ENCODE data around the gene GNS.

The GNS gene

DNA sequence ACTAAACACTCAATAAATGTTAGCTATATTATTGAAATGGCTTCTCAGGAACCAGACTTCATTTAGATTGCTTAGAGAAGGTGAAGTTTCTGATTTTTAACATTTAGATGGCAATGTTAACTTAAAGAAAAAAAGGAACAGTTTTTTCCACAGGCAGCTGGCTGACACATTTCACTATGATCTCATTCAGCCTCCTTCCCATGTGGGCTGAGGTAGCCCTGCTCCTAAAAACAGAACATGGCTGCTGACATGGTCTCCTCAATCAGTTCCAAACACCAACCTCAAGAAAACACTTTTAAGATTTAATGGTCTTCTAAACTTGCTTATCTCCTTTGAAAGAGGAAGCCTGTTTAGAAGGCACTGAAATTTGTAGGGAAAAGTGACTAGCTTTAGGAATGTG, 23.8 kb downstream of the GNS start:
- Mint-ChIP-seq H3K27ac (no peak overlapping the region), H3K27me3 (no peaks in the 10 kb centered on the region), H3K4me3 (no peak overlapping the region), H3K36me3 (ENCODE audit: low read depth) (peaks cover 83% of the 10 kb centered on the region), H3K9me3 (no peaks in the 10 kb centered on the region), H3K4me1 (ENCODE audit: low read depth) (peaks cover 23% of the 10 kb centered on the region)
- no peak for DNase-seq

DNA sequence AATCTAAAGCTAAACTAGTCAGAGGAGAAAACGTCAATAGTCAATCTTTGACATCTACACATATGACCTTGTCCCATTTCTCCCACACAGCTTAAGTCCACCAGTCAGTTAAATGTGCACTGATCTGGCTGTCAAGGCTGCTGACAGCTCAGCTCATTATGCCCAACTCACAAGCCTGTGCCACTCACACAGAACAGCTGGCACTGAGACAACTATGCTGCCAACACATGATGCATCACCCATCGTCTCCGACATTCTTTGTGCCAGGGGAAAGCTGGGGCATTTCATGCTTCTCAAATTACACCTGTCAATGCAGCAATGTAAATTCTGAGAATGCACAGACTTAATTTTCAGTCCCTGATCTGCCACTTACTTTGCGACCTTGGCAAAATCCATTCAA, 25.3 kb downstream of the GNS start:
- no peaks in the 10 kb centered on the region for H3K9me3 Mint-ChIP-seq
- H3K4me1 Mint-ChIP-seq (ENCODE audit: low read depth): peaks cover 27% of the 10 kb centered on the region
- no peak overlapping the region for H3K4me3 Mint-ChIP-seq
- no peaks in the 10 kb centered on the region for H3K27me3 Mint-ChIP-seq
- DNase-seq: no peak
- peaks cover 72% of the 10 kb centered on the region for H3K36me3 Mint-ChIP-seq (ENCODE audit: low read depth)
- H3K27ac Mint-ChIP-seq: no peak overlapping the region

DNA sequence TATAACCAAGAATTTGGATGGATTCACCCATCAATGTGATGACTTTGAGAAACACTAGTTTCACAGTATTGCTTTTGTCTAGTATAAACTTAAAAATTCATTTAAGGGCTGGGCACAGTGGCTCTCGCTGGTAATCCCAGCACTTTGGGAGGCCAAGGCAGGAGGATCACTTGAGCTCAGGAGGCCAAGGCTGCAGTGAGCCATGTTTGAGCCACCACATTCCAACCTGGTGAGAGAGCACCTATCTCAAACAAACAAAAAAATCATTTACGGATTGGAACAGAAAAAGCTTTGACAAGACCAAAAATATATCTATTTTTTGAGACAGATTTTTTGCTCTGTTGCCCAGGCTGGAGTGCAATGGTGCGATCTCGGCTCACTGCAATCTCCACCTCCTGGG, 27.5 kb downstream of the GNS start:
- no peak for DNase-seq
- Mint-ChIP-seq H3K27me3 (no peaks in the 10 kb centered on the region), H3K27ac (no peak overlapping the region), H3K4me3 (no peak overlapping the region), H3K4me1 (ENCODE audit: low read depth) (peaks cover 15% of the 10 kb centered on the region), H3K36me3 (ENCODE audit: low read depth) (peaks cover 67% of the 10 kb centered on the region), H3K9me3 (no peaks in the 10 kb centered on the region)

DNA sequence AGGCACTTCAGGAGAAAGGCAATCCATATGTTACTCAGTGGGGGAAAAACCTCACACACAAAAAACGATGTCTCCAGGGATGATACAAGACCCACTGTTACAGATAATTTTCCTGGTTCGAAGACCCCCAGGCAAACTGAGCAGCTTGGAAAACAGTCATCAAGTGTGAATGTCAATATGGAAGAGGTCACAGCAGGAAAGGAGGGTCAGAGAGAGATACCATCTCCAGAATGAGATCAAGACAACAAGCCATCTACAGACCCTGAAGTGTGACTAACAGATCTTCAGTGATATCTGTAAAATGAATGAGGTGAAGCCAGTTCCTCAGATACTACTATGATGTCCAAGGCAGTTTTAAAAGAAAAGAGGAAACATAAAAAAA, 28.6 kb downstream of the GNS start:
- Mint-ChIP-seq H3K4me3 (no peak overlapping the region), H3K36me3 (ENCODE audit: low read depth) (peaks cover 58% of the 10 kb centered on the region), H3K9me3 (no peaks in the 10 kb centered on the region), H3K27me3 (no peaks in the 10 kb centered on the region), H3K27ac (peak overlapping the region; percentile 73), H3K4me1 (ENCODE audit: low read depth) (peaks cover 15% of the 10 kb centered on the region)
- no peak for DNase-seq

DNA sequence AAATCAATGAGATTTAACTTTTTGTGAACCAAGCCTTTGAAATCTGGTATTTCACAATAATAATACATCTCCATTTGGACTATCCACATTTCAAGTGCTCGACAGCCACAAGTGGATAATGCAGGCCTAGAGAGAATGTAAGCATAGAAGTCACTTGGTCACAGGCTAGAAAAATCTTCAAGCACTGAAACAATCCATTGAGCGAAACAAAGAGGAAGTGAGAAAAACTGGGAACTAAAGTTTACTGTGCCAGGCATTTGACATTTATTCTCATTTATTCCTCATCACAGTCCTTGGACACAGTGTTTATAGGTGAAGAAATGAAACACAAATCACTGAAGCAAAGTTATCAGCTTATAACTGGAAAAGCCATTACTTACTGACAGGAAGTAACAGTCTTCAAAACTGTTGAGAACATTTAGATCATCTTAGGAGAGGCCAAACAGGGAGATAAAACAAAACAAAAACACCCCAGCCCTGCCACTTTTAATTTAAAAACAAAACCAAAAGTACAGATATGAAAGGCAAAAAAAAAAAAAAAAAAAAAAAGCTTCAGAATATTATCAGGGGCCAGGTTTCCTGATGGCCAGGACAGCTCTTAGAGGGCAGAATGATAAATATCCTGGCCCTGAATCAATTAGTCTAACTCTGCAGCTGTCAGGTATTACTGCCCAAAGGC, 29.2 kb downstream of the GNS start:
- Mint-ChIP-seq H3K36me3 (ENCODE audit: low read depth) (peaks cover 57% of the 10 kb centered on the region), H3K4me1 (ENCODE audit: low read depth) (peaks cover 15% of the 10 kb centered on the region), H3K9me3 (no peaks in the 10 kb centered on the region), H3K4me3 (no peak overlapping the region), H3K27ac (peak overlapping the region; percentile 73), H3K27me3 (no peaks in the 10 kb centered on the region)
- DNase-seq: no peak

DNA sequence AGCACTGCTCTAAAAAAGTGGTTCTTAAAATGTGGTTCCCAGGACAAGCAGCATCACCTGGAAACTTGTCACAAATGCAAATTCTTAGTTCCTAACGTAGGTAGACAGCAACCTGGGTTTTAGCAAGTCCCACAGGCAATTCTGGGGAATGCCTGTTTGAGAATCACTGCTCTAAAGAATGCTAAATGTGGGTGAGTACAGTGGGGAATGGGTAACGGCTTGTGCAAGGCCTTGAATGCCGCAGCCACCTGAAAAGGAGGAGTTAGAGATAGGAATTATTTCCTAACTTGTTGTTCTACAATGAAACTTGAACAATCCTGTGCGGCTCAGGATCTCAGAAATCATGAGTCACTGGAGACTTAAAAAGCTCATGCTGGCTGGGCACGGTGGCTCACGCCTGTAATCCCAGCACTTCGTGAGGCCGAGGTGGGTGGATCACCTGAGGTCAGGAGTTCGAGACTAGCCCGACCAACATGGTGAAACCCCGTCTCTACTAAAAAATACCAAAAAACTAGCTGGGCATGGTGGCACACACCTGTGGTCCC, 34.9 kb downstream of the GNS start:
- Mint-ChIP-seq H3K9me3 (no peaks in the 10 kb centered on the region), H3K4me3 (no peak overlapping the region), H3K4me1 (ENCODE audit: low read depth) (peaks cover 8% of the 10 kb centered on the region), H3K27ac (no peak overlapping the region), H3K27me3 (no peaks in the 10 kb centered on the region), H3K36me3 (ENCODE audit: low read depth) (peaks cover 68% of the 10 kb centered on the region)
- DNase-seq: no peak

DNA sequence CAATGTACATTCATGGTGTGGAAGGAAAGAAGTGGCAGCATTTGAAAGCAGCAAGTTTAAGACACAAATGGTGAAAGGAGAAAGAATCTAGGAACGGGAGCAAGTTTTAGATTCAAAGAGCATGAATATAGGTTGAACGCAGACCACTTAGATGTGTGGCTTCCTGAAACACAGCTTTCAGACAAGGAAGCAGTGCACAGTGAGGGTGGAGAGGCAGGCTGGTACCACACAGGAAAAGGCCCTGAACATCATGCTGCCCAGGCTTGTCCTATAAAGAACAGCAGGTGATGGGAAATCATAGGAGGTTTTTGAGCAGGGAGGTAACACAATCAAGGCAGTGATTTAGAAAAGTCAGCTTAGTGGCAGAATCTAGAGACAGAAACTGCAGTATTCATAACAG, 35.6 kb downstream of the GNS start:
- peak overlapping the region; percentile 3 for H3K27ac Mint-ChIP-seq
- H3K9me3 Mint-ChIP-seq: no peaks in the 10 kb centered on the region
- H3K27me3 Mint-ChIP-seq: no peaks in the 10 kb centered on the region
- H3K36me3 Mint-ChIP-seq (ENCODE audit: low read depth): peaks cover 67% of the 10 kb centered on the region
- peaks cover 8% of the 10 kb centered on the region for H3K4me1 Mint-ChIP-seq (ENCODE audit: low read depth)
- DNase-seq: no peak
- H3K4me3 Mint-ChIP-seq: no peak overlapping the region

DNA sequence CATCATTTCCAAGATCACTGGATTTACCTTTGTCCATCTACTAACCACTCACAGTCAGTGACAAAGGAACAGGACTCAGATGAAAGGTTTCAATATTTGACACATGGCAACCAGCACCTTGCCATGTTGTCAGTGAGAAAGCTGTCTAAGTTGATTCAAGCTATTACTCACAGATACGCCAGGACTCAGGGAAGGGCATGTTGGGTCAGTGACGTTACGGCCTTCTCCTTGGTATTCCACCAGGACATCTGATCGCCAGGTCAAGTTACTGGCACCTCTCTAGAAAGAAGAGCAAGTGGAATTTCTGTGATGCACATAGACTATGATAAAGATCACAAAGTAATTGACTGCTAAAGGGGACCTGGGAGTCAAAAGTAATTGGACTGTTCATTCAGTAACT, 36.4 kb downstream of the GNS start:
- H3K4me1 Mint-ChIP-seq (ENCODE audit: low read depth): peaks cover 8% of the 10 kb centered on the region
- H3K36me3 Mint-ChIP-seq (ENCODE audit: low read depth): peaks cover 67% of the 10 kb centered on the region
- no peaks in the 10 kb centered on the region for H3K27me3 Mint-ChIP-seq
- H3K9me3 Mint-ChIP-seq: no peaks in the 10 kb centered on the region
- DNase-seq: no peak
- H3K27ac Mint-ChIP-seq: no peak overlapping the region
- no peak overlapping the region for H3K4me3 Mint-ChIP-seq

DNA sequence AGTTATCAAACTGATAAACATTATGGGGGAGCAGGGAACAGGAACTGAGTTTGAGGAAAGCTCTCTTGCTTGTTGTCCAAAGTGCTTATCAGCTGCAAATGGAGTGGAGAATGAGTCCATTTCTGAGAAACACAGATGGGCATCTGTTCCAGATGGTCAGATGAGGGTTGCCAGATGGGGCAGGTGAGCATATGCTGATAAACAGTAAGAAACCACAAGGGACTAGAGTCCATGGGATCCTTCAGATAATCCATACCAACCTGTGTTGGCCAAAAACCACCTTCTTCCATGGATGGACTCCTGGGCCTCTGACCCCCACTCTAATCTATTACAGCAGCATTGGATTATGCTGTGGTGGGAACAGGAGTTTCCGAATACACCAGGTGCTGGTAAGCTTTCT, 38.3 kb downstream of the GNS start:
- H3K27ac Mint-ChIP-seq: no peak overlapping the region
- DNase-seq: no peak
- no peak overlapping the region for H3K4me3 Mint-ChIP-seq
- peaks cover 73% of the 10 kb centered on the region for H3K36me3 Mint-ChIP-seq (ENCODE audit: low read depth)
- peaks cover 15% of the 10 kb centered on the region for H3K4me1 Mint-ChIP-seq (ENCODE audit: low read depth)
- no peaks in the 10 kb centered on the region for H3K9me3 Mint-ChIP-seq
- no peaks in the 10 kb centered on the region for H3K27me3 Mint-ChIP-seq

DNA sequence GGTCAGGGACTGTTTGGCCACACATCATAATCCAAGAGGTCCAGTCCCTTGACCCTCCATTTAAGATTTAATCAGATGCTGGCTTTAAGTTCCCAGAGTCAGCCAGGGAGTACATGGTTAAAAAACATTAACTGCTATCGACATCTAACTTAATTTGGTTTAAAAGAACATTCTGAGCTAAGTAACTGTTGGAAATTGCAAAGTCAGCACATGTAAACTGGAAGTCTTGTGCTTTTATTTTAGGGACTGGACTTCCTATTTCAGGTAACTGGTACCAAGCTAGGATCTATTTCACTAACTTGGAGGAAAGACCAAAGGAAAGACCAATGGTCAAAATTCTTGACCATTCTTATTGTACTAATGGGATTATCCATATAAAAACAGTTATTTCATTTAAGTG, 40.6 kb downstream of the GNS start:
- peaks cover 27% of the 10 kb centered on the region for H3K4me1 Mint-ChIP-seq (ENCODE audit: low read depth)
- H3K27ac Mint-ChIP-seq: no peak overlapping the region
- peaks cover 87% of the 10 kb centered on the region for H3K36me3 Mint-ChIP-seq (ENCODE audit: low read depth)
- H3K4me3 Mint-ChIP-seq: no peak overlapping the region
- H3K9me3 Mint-ChIP-seq: no peaks in the 10 kb centered on the region
- DNase-seq: no peak
- H3K27me3 Mint-ChIP-seq: no peaks in the 10 kb centered on the region

DNA sequence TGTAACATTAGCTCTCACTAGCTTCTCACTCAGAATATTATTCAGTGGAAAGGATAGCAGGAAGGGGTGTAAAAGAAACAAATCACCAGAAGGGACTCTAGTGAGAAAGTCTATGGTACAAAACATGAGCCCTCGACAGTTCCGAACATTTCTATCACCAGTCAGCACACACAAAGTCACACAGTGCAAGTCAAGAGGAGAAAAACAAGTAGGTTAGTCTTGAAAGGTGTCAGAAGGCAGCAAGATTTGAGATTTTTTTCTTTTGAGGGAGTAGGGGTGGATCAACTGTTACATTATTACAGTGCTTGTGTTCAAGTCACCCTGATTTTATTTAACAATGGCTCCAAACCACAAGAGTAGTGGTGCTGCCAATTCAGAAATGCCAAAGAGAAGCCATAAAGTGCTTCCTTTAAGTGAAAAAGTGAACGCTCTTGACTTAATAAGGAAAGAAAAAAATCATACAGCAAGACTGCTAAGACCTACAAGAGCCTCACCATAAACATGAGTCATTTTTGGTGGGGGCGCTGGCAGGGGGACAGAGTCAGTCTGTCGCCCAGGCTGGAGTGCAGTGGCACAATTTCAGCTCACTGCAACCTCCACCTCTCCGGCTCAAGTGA, 42.3 kb downstream of the GNS start:
- H3K27ac Mint-ChIP-seq: peak overlapping the region; percentile 13
- peaks cover 91% of the 10 kb centered on the region for H3K36me3 Mint-ChIP-seq (ENCODE audit: low read depth)
- no peak overlapping the region for H3K4me3 Mint-ChIP-seq

DNA sequence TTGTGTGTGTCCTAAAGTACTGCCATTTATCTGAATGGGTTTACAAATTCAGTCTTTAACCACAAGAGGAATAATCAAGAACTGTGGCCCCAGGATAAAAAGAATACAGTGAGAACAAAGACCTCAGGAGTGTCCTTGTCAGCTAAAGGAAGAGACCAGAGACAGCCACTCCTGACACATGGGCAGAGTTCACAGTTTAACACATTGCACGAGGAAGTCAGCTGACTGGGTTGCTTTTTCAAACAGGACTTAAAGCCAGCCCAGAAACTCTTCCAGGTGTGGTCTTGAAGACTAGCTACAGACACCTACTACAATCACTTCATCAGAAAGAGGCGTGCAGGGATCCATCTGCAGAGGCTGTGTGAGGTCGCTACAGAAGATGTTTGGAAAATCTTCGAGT, 42.8 kb downstream of the GNS start:
- peaks cover 89% of the 10 kb centered on the region for H3K36me3 Mint-ChIP-seq (ENCODE audit: low read depth)
- H3K27me3 Mint-ChIP-seq: no peaks in the 10 kb centered on the region
- peak overlapping the region; percentile 13 for H3K27ac Mint-ChIP-seq
- DNase-seq: no peak
- peaks cover 31% of the 10 kb centered on the region for H3K4me1 Mint-ChIP-seq (ENCODE audit: low read depth)
- no peak overlapping the region for H3K4me3 Mint-ChIP-seq
- H3K9me3 Mint-ChIP-seq: no peaks in the 10 kb centered on the region

More for the DNA sequence above, 42.3 kb downstream of the GNS start:
- Mint-ChIP-seq H3K27me3 (no peaks in the 10 kb centered on the region), H3K4me1 (ENCODE audit: low read depth) (peaks cover 31% of the 10 kb centered on the region), H3K9me3 (no peaks in the 10 kb centered on the region)
- DNase-seq: no peak

DNA sequence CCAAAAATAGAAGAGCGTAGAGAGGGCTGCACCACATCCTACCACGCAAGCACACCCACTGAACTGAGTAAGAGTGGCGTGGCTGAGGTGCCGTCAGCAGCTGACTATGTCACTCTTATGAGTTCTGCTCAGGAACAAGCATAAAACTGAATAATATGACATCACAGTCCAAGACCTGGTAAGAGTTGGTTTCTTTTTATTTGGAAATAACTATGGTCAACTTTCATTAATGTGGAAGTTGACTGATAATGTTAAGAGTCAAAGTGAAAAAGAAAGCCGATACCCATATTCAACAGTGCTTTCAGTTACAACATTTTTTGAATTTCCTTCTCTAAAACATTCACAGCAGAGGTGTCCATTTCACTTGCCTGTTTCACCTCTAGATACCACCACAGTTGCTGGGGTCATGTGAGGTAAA, 44.6 kb downstream of the GNS start:
- Mint-ChIP-seq H3K9me3 (no peaks in the 10 kb centered on the region), H3K27ac (peak overlapping the region; percentile 74), H3K4me3 (no peak overlapping the region), H3K36me3 (ENCODE audit: low read depth) (peaks cover 81% of the 10 kb centered on the region), H3K27me3 (no peaks in the 10 kb centered on the region), H3K4me1 (ENCODE audit: low read depth) (peaks cover 31% of the 10 kb centered on the region)
- DNase-seq: no peak

DNA sequence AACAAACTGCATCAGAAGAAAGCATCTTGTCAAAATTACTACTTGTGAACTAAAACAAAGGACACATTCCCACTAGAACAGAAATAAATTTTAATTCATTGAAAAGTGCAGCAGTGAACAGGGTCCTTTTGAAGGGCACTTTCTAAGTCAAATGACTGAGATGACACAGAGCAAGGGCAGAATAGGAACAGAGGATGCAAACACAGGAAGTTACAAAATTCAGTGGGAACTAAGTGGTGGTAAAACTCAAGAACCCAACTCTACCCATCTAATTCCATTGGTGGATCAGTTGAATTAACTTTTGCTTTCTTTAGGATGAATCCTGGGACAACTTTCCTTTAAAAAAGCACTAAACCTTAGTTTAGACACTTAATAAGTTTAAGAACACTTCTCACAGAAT, 45.8 kb downstream of the GNS start:
- peaks cover 75% of the 10 kb centered on the region for H3K36me3 Mint-ChIP-seq (ENCODE audit: low read depth)
- H3K4me1 Mint-ChIP-seq (ENCODE audit: low read depth): peaks cover 31% of the 10 kb centered on the region
- H3K27ac Mint-ChIP-seq: no peak overlapping the region
- no peaks in the 10 kb centered on the region for H3K9me3 Mint-ChIP-seq
- H3K4me3 Mint-ChIP-seq: no peak overlapping the region
- no peaks in the 10 kb centered on the region for H3K27me3 Mint-ChIP-seq
- DNase-seq: no peak

DNA sequence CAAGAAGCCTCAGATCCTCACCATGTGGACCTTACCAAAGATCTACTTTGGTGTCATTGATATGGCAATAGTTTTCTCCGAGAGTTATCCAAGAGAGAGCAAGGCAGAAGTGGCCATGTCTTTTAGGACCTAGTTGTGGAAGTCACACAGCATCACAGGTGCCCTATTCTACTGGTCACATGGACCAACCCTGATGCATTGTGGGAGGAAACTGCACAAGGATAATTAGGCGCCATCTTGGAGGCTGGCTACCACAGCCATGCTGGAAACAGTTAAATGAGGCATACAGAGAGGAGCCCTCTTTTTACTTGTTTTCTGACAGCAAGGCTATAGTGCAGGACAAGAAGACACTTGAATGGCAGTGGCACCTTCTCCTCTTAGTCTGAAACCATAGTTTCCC, 49.8 kb downstream of the GNS start:
- H3K27ac Mint-ChIP-seq: no peak overlapping the region
- no peak for DNase-seq
- H3K27me3 Mint-ChIP-seq: no peaks in the 10 kb centered on the region
- no peaks in the 10 kb centered on the region for H3K9me3 Mint-ChIP-seq
- peaks cover 51% of the 10 kb centered on the region for H3K36me3 Mint-ChIP-seq (ENCODE audit: low read depth)
- H3K4me1 Mint-ChIP-seq (ENCODE audit: low read depth): peaks cover 15% of the 10 kb centered on the region
- H3K4me3 Mint-ChIP-seq: no peak overlapping the region
